Placental pericyte (primary cell): Measurements from ENCODE around the gene C1orf94. TPM values are rescaled to one million over a fixed set of nuclear protein-coding genes. Genes with fewer than 3 reads are reported as not detected.

Source experiments
- total RNA-seq: library from RNA; depleted of rRNA; stranded (reverse); fragments of >200 nt; gene quantifications from 2 replicates; pipeline ENCODE4 v1.2.3, GENCODE V29; 2012

The C1orf94 gene
- total RNA-seq = not detected in 2 replicates

GRCh38 chr1:34176830-34177603 is at the start of gene C1orf94:
Gene C1orf94, plus strand, starts transcription at chr1:34176907. Its CDS starts 883 bp downstream, at chr1:34177790.

GRCh38 chr1:34164771-34165391 is 11.8 kb upstream of the C1orf94 start, which contains the start of gene CSMD2:
Gene CSMD2, minus strand, starts transcription at chr1:34165230. Its CDS starts 133 bp downstream, at chr1:34165097.

Other genes starting within 250 kb of the C1orf94 start
- gene CSMD2, start 11.7 kb upstream of the C1orf94 start, total RNA-seq = 0.88 and 1.6 TPM in 2 replicates